Hematopoietic multipotent progenitor cell treated with erythropoietin and hydrocortisone succinate and interleukin-3 and kit ligand, for 8 days (in vitro differentiated cells): ENCODE measurements around the gene HDAC4.

Experiments used
- DNase-seq: peaks from one replicate; pipeline ENCODE4 v3.0.0-alpha.2; 2015

HDAC4 gene

DNA sequence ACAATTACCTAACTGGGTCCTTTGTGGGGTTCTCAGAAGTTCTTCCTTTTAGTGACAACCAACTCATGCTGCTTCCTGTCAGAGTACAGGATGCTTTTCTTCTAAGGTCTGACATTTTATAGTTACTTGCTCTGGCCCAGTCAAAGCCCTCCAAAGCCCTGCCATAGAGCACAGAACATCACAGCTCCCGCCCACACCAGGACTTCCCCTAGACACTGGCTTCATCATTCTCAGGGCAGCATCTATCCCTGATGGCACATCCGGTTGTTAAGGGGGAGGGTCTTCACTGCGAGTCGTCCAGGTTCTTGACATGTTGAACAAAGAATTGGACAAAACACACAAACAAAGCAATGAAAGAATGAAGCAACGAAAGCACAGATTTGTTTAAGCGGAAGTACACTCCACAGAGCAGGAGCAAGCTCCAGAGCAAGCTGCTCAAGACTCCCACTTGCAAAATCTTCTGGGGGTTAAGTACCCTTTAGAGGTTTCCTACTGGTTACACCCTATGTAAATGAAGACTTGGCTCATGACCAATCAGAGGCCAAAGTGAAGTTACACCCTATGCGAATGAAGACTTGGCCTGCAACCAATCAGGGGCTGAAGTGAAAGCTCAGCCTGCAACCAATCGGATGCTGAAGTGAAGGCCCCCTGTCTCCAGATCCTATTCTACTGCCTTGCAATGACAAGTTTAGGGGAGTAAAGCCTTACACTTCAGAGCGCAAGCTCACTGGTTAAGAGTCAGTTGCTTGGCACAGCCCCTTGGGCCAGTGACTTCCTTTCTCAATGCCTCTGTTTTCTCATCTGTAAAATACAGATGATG is 79.0 kb downstream of the HDAC4 start:
- peak; percentile 92 for DNase-seq

DNA sequence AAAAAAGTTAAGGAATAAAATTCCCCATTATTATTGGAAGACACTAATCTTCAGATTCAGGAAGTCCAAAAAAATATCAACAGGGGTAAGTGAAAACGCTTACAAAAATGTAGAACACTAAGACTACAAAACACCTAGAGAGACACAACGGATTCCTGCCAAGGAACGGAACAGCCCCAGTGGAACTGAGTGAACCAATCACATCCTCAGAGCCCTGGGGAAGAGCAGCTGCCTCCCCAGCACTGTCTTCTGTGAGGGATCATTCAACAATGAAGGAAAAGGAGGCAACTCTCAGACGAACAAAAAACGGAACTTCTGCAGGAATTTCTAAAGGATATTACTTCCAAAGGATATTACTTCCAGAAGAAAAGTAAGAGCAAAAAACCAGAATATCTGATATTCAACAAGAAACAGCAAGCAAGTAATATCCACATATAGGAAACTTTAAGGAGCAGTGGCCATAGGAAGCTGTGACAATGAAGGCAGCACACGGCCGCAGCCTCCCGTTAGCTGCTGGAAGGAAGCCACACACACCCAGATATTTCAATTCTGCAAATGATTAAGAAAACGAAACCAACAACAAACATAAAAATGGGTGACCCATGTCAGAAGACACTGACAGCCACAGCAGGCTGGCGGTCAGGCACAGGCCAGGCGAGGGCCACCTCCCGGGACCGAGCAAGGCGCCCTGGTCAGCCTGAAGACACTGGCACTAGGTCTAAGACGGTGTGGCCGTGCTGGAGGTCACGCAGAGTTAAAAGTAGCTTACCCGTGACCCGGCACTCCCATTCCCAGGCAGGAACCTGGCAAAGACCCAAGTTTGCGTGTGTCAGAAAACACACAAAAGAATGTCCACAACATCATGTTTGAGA is 81.8 kb downstream of the HDAC4 start:
- DNase-seq, result peak; percentile 62

DNA sequence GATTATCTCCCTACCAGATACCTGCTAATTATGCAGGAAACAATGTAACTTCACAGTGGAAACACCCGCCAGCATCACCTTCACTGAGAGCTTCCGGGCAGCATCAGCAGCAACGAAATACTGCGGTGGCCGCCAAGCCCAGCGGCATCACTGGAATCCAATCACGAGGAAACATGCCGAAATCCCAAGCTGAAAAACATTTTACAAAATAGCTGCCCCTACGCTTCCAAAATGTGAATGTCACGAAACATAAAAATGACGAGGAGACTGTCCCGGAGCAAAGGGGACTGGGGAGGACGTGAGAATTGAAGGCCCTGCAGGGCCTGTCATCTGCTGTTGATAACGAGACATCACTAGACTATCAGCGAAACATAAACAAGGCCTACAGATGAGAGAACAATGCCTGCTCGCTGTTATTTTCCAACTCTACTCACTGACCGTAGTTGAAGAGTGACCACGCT is 82.6 kb downstream of the HDAC4 start:
- DNase-seq, result no peak

DNA sequence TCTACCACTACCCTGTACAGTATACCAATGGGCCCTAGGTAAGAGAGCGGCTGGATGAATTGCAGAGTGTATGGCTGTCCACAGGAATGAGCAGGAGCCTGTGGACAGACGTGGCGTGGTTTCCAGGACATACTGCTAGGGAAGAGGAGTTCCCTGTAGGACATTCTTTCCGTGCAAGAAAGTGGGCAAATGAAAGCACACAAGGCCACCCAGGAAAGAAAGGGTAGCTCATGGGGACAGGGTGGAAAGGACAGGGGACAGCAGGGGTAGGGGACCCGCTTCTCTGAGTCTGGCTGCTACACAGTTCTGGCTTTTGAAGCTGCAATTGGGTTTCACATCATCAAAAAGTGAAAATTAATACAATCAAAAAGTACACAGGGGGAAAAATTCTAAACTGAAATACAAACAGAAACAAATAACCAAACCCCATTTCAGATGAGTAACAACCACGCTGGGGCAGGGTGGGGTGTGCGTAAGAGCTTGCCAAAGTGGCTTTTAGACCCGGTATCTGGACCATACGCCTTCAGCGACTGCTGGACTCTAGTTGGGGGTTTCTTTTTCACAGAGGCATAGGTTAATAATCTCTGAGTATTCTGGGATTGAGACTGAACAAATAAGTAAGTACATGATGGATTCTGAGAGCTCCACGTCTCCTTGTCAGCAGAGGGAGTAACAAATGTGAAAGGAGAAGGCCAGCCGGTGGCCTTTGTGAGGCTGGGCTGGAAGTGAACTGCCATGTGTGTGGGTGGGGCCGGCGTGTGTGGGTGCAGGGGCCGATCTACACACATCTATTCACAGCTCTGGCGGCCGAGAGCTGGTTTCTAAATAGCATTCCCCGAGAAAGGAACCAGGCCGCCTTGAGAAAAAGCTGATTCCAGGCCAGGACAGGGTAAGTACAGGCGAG is 84.0 kb downstream of the HDAC4 start:
- DNase-seq, result peak; percentile 52

DNA sequence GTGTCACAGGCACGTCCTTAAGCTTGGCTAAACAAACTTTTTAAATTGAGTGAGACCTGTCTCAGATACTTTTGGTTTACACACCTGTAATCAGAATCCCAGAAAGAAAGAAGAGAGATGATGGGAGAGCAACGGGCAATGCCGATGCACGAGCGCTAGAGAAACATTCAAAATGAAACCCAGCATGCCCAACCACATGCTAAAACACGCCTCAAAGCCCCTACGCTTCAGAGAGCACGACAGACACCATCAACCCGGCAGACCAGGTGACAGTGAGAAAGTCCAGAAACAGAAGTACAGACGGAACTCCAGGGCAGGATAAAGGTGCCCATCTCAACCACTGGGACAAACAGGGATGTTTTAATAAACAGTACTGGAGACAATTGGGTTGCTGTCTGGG is 85.5 kb downstream of the HDAC4 start:
- no peak for DNase-seq

DNA sequence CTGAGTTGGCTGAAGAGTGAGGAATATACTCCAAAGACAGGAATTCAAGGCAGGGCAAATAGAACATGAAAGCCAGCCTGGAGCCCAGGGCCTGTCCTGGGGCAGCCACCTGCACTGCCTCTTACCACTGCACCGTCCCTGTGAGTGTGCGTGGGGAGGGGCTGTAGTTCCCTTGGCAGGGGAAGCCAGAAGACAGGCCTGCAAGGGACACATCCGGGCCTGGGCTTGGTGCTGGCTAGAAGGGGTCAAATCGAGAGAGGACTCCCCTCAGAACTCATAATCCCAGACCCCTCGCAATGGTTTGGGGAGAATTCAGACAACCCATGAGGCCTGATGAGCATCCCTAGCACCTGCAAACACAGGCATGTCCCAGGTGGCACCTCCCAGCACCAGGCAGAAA is 87.0 kb downstream of the HDAC4 start:
- no peak for DNase-seq

DNA sequence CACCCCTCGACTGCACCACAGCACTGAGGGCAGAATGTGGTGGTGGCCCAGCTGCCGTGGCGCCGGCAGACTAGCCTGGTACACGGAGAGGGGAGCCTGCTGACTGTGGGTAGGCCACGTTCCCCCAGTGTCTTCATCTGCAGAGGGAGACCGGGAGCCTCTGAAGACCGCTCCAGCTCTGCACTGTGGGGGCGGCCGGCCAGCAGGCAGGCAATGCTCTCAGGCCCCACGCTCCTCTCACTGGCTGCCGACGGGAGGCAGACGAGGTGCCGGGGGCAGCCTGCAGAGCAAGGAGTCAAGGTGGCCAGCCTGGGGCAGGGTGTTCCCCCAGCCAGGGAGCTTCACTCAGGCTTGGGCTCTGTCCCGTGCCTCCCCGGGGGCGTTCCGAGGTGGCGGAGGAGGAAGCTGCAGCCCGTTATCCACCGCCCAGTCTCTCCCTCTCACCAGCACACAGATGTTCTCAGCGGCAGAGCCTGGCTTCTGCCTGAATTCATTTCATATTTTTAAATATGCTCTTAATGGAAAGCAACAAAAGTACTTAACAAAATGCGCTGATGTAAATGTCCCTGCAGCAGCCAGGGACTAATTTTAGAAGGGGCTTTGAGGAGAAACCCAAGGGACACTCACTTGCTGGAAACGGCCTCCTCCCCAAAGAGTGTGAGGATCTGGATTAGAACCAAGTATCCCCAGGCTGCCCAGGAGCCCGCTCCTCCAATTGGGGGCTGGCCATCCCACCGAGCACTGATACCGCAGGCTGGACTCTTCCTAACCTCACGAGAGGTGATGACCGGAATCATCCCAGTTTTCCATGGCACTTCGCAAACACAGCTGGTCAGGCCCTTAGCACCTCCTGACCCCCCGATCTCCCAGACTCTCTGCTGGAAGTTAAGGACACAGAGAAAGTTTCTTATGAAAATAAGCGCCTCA is 87.8 kb downstream of the HDAC4 start:
- DNase-seq, result no peak

DNA sequence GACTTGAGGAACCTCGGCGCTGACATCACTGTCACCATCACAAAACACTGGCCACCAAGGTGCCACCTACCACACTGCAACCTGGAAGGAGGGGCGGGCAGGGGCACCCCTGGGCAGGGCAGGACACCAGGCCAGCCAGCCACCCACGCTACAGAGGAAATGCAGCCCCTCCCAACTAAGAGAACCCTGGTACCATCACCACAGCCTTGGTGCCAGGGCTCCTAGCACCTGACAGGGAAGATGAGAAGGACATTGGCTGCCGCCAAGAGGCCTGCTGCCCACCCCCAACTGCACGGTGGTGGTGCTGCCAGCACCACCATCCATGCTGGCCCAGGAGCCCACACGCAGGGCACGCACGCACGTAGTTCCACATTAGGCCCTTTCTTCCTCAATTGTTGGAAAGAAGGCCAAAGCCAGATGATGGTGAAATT is 88.7 kb downstream of the HDAC4 start:
- DNase-seq, result no peak

DNA sequence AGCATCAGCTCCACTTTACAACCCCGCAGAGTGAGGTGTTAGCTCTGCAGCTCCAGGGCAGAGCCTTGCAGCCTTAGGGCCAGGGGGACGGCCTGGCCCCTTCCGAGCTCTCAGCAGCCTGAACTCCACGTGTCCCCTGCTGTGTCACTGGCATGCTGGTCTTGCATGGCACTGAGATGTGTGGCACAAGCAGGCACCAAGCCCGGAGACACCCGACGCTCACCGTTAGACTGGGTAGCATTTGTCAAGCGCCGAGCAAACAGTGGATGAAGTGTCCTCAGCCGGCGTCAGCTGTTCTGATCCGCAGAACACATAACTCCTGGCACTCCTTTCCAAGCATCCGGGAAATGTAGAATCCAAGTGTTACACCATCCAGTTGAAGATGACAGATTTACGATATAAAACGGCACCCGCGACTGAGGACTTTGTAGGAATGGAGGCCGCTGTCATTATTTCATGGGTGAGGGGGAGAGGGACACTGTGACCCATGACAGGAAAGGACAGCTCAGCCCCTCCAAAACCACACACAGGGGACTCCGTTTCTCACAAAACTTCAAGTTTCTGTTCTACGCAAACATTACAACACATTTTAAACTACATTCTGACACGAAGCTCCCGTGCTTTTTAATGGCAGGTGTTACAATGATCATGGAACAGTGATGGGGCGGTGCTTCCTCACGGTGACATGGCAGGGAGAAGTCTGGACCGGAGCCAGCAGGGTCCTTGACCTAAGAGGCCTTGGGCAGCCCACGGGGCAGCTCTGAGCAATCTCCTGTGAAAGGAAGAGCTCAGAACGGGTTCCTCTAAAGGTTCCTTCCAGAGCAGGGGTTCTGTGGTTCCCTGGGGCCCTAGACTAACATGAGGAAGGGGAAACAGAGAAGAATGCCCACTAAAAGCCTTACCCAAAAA is 89.4 kb downstream of the HDAC4 start:
- DNase-seq, result no peak

DNA sequence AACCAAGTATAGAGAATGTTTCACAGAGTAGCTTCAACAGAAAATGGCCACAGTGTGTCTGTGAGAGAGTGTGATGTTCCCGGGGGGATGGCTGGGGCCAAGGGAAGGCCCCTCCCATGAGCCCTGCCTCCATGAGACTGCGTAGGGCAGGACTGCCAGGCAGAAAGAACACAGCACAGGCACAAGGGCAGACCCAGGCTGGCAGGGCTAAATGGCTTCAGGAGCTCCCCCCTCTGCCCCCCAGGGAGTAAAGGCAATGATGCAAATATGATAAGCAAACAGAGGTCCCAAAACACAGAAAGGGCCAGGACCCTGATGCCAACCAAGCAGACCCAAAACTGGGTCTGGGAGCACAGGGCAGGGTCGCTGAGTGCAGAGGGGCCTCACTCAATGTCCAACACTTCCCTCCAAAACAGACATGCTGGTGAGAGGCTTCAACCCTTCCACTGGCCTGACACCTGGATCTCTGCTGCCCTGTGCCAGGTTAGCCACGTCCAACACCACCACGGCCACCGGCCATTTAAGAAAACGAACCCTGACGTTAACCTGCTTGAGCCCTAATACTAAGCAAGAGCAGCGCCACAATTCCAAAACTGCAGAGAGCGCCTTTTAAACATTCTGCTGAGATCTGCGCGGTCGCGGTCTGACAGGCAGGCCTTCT is 90.3 kb downstream of the HDAC4 start:
- no peak for DNase-seq

DNA sequence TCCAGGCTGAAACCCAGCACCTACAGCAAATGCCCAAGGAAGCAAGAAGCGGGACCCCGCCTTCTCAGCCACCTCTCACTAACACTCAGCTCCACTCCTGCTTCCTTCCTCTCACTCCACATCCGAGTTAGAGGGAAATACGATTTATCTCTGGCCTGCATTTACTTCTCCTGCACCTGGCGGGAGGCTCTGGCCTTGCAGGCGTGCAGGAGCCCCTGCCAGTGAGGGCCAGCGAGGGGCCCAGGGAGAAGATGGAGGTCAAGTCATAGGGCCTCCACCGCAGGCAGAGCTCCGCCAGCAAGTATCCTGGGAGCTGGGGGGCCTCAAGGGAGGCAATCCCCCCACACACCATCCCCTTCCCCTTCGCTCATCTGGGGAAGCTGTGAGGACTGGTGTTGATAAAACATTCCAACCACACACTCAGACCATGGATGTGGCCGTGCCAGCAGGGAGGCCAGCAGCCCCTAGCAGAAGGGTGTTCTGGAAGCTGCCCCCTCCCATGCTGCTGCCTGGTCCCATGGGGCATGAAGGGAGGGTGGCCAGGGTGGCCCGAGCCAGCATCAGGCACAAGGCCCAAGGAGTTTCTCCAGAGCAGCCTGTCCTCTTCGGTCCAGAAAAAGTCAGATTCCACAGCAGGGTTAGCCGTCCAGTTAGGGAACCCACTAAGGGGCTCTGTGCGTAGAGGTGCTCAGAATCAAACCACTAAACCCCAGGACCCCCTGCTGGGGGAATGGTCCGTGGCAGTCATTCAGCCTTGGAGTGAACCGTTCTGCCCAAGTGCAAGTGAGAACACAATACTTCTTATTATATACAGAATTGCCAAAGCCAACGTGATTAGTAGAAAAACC is 91.2 kb downstream of the HDAC4 start:
- DNase-seq, result no peak

DNA sequence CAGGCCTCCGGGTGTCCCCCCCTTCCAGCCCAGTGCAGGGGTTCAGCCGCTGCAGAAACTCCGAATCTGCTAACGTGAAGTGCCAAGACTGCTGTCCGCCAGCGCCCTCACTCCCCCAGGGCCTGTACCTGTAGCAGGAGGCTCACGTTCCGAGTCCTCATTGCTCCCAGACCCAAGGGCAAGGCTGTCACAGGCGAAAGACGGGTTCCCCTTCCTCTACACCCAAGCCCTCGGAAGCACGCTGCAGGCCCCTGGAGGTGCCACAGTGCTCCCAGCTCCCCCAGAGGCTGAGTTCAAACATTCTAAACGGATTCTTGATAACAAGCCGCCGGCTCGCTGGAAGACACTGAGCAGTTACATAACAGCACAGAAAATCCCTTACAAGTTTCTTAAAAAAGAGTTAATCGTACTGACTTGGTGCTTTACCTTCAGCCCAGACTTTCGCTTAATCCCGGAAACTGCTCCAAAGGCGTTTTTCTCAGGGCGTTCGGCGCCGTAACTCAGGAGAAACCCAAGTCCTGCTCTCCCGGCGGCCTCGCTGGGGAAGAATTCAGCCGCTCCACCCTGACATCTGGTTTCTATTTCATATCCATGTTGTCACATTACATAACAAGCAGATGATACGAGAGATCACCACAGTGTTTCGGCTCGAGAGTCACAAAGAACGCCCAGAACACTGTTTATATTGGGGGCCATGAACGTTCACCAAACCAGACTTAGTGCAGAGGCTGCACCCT is 92.0 kb downstream of the HDAC4 start:
- DNase-seq, result no peak

DNA sequence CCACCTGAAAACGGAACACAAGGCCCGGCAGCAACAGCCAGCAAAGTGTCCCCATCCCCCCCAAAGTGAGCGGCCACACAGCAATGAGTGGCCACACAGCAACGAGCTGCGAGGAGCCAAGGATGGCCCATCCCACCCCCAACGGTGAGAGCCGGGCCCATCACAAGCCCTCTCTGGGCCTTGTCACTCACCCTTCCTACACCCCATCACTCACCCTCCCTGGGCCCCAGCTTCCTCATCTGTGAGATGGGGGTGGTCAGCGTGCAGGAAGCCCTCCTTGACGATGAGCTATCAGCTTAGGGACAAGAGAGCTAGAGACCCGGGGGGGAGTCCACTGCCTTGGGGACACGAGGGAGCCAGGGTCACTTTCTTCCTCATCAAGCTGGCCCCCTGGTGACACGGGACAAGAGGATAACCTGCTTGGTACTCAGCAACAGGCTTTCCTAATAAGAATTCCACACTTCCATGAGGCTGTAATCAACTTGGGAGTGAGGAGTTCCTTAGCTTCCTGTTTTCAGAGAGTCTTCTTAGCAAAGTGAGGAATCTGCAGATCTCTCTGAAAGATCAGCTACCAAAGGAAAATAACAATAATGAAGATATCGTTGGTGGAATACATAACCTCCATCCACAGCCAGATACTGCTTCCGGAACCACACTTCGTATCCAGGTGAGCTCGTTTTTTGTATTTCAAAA is 92.8 kb downstream of the HDAC4 start:
- DNase-seq, result no peak

DNA sequence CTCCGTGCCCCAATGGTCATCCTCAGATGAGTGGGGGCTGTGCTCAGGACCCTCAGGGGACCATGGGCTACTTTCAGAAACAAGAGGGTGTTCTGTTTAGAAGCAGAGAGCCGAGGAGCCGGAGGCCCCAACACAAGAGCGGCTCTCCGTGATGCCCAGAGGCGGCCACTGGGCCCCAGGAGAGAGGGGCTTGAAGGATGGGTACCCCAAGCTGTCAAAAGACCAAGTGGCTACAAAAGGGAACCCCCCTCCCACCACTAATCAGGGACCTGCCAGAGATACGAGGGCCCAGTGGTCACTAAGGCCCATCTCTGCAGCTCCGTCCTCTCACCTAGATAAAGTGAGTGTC is 93.6 kb downstream of the HDAC4 start:
- no peak for DNase-seq

DNA sequence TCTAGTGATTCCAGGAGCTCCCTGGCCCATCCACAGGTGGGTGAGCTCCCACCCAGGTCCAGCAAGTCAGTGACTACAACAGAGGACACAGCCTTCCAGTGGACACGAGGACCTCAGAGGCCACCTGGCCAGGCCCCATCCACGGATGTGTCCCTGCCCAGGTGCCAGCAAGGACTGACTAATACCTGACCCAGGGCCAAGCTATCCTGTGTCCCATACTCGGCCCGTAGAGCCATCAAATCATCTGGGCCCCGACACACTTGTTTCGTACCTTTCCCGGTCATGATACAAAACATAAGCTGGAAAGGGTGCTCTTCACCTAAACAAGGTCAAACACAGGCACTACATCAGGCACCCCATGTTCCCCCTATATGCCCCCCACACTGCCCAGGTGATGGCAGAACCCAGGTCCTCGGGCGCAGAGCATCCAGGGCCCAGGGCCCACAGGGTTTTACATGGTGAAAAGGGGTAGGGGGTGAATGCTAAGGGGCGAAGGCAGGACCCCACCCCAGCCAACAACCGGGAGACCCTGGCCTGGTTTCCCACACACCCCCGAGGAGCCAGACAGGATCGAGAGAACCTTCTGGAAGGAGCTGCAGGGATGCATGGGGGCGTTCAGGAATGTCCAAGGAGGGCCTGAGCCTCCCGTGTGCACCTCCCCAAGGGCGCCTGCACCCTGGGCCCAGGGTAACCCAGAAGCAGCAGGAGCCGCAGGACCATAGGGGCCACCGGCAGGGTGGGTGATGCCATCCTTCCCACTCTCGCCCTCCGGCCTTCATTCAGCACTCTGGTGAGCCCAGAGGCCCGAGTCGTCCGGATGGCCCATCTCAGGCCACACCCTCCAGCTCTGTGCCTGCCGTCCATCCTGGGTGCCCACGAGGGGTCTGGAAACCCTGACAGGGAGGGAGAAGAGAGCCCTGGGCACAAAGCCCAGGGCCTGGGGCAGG is 94.3 kb downstream of the HDAC4 start:
- no peak for DNase-seq

DNA sequence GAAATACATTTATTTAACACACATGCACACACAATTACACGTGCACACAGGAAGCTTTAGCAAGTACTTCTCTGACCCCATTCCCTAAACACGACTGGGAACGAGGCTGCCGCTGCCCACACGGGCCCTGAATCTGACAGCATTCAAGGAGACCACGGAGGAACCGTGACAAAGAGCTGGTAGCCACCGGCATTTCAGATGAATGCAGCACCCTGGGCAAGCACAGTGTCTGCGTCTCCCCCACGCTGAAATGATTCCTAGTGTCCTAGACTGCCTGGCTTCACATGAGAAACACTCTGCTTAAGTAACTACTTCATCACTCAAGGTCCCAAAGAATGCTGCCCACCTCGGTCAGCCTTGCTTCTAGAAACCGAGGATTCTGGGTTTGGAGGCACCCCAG is 95.0 kb downstream of the HDAC4 start:
- DNase-seq, result no peak

DNA sequence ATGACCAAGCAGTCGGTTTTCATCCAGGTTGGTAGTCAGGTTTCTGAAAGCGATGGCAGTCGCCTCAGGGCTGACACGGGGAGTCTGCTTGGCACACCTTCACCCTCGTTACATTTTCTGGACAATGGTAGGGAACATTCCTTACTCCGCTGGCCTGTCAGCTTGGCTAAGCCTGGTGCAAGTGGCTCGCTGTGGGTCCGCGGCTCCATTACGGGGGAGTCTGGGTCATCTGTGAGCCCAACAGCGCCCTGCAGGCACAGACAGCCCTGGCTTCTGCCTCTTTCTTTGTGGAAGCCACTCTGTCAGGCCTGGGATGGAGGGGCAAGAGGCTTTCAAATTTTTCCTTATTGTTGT is 95.6 kb downstream of the HDAC4 start:
- no peak for DNase-seq
